Suprapubic skin (tissue), 4 donors: ENCODE results near the gene AGPAT2. TPM values are rescaled to one million over a fixed set of nuclear protein-coding genes. Genes with fewer than 3 reads are reported as not detected.

Experiments used
- DNase-seq, 2 donors: peaks; one replicate each; pipeline ENCODE4 v3.0.0-alpha.2; 2019; ENCODE audit warnings: low spot score in 2 of 2
- H3K27ac ChIP-seq: fragments of 200-600 bp; sonication (generic); one replicate; pipeline ENCODE4 v1.5.1; 2019
- H3K27me3 ChIP-seq: fragments of 200-600 bp; sonication (generic); one replicate; pipeline ENCODE4 v1.5.1; 2019
- H3K36me3 ChIP-seq: fragments of 200-600 bp; sonication (generic); one replicate; pipeline ENCODE4 v1.5.1; 2019
- H3K4me1 ChIP-seq: fragments of 200-600 bp; sonication (generic); one replicate; pipeline ENCODE4 v1.5.1; 2019
- H3K4me3 ChIP-seq: fragments of 200-600 bp; sonication (generic); one replicate; pipeline ENCODE4 v1.5.1; 2019; ENCODE audit warnings: mild to moderate bottlenecking
- H3K9me3 ChIP-seq: fragments of 200-600 bp; sonication (generic); one replicate; pipeline ENCODE4 v1.5.1; 2019
- EP300 ChIP-seq: sonication (generic); formaldehyde crosslinking; IDR thresholded peaks from one replicate; pipeline ENCODE4 v1.6.1; 2017; ENCODE audit warnings: antibody characterized with exemption
- POLR2A ChIP-seq, 2 donors: fragments of 450-650 bp; IDR thresholded peaks; one replicate each; pipeline ENCODE4 v1.6.1; 2017; ENCODE audit warnings: antibody characterized with exemption in 2 of 2, mild to moderate bottlenecking in 2 of 2, moderate library complexity in 2 of 2
- POLR2AphosphoS5 ChIP-seq, 3 donors: sonication (generic); formaldehyde crosslinking; IDR thresholded peaks; one replicate each; pipeline ENCODE4 v1.6.1; 2017; ENCODE audit warnings: antibody characterized with exemption in 3 of 3
- WGBS: methylation state at CpG from one replicate; pipeline ENCODE4 v1.1.5; 2018; 5-methylcytosine and 5-hydroxymethylcytosine counted together
- total RNA-seq, 4 donors: library from RNA; depleted of rRNA; stranded (reverse); fragments of >200 nt; gene quantifications; one replicate each; pipeline ENCODE4 v1.1.0, GENCODE V29; 2016
- TF ChIP-seq, protein P1 (sequence below), 2 donors: fragments of 200-600 bp in 1 of 2; fragments of 450-650 bp in 1 of 2; sonication (generic) in 1 of 2; IDR thresholded peaks; one replicate each; pipeline ENCODE4 v1.5.1; 2016 to 2019; ENCODE audit warnings: antibody characterized with exemption in 2 of 2, mild to moderate bottlenecking in 1 of 2, moderate library complexity in 1 of 2

AGPAT2 gene
- total RNA-seq, 4 donors from 2014 or later, result 43.5 to 73.2 (median 63.5) TPM

- Histone ChIP-seq H3K4me3 (peak overlapping the region; percentile 54), H3K4me1 (peaks cover 7% of the 10 kb centered on the region), H3K9me3 (no peaks in the 10 kb centered on the region), H3K27ac (peak overlapping the region; percentile 13), H3K36me3 (no peaks in the 10 kb centered on the region), H3K27me3 (peaks cover 48% of the 10 kb centered on the region)
- DNase-seq, result no peak
- 64% methylated on average over 8 of the region's 13 CpGs for WGBS
- no peak for TF ChIP-seq EP300
- TF ChIP-seq, protein P1, sequence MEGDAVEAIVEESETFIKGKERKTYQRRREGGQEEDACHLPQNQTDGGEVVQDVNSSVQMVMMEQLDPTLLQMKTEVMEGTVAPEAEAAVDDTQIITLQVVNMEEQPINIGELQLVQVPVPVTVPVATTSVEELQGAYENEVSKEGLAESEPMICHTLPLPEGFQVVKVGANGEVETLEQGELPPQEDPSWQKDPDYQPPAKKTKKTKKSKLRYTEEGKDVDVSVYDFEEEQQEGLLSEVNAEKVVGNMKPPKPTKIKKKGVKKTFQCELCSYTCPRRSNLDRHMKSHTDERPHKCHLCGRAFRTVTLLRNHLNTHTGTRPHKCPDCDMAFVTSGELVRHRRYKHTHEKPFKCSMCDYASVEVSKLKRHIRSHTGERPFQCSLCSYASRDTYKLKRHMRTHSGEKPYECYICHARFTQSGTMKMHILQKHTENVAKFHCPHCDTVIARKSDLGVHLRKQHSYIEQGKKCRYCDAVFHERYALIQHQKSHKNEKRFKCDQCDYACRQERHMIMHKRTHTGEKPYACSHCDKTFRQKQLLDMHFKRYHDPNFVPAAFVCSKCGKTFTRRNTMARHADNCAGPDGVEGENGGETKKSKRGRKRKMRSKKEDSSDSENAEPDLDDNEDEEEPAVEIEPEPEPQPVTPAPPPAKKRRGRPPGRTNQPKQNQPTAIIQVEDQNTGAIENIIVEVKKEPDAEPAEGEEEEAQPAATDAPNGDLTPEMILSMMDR (IDR thresholded peaks at IDR 0.05), result no peak
- TF ChIP-seq POLR2A (IDR thresholded peaks at IDR 0.05), result no peak
- TF ChIP-seq POLR2AphosphoS5 (IDR thresholded peaks at IDR 0.05), result no peak
Observed at GRCh38 chr9:136660971-136661550, 26.2 kb downstream of the AGPAT2 start.

DNA sequence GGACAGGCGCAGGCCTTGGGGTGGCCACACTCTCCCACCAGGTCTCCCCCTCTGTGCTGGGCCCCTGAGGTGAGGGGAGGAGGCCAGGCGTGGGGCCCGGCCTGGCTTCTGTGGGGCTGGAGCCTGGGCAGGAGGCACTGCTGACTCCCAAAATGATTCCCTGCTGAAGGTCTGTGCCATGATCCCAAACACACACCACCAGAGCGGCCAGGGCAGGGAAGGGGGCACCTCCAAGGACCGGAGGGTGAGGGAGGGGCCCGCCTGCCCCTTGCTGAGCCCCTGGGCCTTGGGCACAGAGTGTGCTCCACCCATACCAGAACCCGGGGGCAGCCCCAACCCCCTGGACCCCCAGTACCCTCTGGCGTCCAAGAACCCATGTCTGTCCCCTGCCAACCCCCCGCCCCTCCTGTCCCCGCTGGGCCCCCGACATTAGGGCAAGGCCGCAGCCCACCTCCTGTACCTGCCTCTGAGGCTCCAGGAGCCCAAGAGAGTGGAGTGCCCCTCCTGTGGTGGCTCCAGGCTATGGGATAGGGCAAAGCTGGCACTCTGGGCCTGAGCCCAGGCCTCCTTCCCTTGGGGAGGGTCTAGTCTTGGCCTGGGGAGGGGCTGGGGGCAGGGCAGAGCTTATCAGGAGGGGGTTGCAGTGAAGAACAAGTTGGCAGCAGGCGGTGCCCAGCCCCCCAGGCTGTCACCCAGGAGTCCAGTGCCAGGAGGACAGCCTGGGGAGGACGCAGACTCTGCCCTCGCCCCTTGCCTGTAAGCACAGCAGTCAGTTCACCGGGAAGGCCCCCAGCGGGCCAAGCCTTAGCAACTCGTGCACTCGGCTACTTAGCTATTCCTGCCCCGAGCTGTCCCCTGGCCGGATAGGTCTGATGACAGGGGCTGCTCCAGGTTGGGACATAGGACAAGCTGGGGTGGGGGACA lies 27.1 kb downstream of the AGPAT2 start:
- TF ChIP-seq POLR2A (IDR thresholded peaks at IDR 0.05) (no peak), POLR2AphosphoS5 (IDR thresholded peaks at IDR 0.05) (no peak)
- 38% methylated on average over 5 of the region's 21 CpGs for WGBS
- Histone ChIP-seq H3K9me3 (no peaks in the 10 kb centered on the region), H3K4me1 (peaks cover 5% of the 10 kb centered on the region), H3K36me3 (no peaks in the 10 kb centered on the region), H3K27ac (peak overlapping the region; percentile 26), H3K4me3 (peak overlapping the region; percentile 32), H3K27me3 (peaks cover 50% of the 10 kb centered on the region)
- DNase-seq, result no peak

- no peak for DNase-seq
- peak overlapping the region; percentile 32 for H3K4me3 ChIP-seq
- H3K27ac ChIP-seq, result peak overlapping the region; percentile 26
- TF ChIP-seq POLR2A (IDR thresholded peaks at IDR 0.05), result no peak
- TF ChIP-seq, protein P1 (IDR thresholded peaks at IDR 0.05), result no peak
- TF ChIP-seq POLR2AphosphoS5 (IDR thresholded peaks at IDR 0.05), result no peak
- H3K9me3 ChIP-seq, result no peaks in the 10 kb centered on the region
- peaks cover 4% of the 10 kb centered on the region for H3K4me1 ChIP-seq
- peaks cover 51% of the 10 kb centered on the region for H3K27me3 ChIP-seq
- 70% methylated on average over 11 of the region's 37 CpGs for WGBS
- H3K36me3 ChIP-seq, result no peaks in the 10 kb centered on the region
Observed at GRCh38 chr9:136658849-136659535, 28.3 kb downstream of the AGPAT2 start.

DNA sequence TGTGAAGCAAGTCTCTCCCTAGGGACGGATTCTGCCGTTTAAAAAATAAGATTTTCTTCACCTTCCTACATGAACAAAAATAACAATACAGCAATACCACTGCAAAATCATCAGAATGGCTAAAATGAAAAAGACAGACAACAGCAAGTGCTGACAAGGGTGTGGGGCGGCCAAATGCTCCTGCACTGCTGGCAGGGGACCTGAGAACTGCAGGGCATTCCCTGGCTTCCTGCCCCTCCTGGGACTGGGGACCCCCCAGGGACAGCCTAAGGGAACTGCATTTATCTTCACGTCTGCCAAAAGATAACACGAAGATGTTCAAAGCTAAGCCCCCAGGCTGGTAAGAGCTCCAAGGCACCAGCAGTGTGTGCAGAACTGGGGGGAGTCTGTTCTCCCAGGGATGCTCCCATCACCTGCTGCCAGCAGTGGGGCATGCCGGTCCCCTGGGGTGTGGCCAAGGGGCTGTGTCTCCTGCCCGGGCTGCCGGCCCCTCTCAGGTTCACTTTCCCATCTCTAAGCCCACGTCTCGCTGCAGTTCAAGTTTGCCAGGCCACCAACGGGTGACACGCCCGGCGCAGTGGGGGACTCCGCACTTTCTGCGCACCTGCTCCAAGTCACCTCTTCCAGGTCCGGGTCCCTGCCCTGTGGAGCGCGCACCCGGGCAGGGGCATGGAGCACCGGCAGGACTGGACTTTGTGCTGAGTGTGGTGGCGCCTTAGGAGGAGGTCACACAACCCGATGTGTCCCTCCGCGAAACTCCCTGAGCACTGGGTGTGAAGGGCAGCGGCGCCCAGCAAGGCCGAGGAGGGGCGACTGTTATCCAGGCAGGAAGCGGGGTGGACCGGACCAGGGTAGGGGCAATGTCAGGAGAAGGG lies 29.0 kb downstream of the AGPAT2 start:
- no peak for TF ChIP-seq POLR2AphosphoS5 (IDR thresholded peaks at IDR 0.05)
- TF ChIP-seq, protein P1 (IDR thresholded peaks at IDR 0.05), result no peak
- TF ChIP-seq POLR2A (IDR thresholded peaks at IDR 0.05), result no peak
- TF ChIP-seq EP300, result no peak
- WGBS, result 64% methylated on average over 28 of the region's 31 CpGs
- peak overlapping the region; percentile 32 for H3K4me3 ChIP-seq
- no peaks in the 10 kb centered on the region for H3K36me3 ChIP-seq
- H3K4me1 ChIP-seq, result peaks cover 4% of the 10 kb centered on the region
- H3K9me3 ChIP-seq, result no peaks in the 10 kb centered on the region
- DNase-seq, result no peak
- H3K27ac ChIP-seq, result peak overlapping the region; percentile 26
- H3K27me3 ChIP-seq, result peaks cover 54% of the 10 kb centered on the region
